Stimulated activated CD8-positive, alpha-beta memory T cell treated with anti-CD3 and anti-CD28 coated beads, Interleukin-2, amount 100 ng/mL, for 1 hour (primary cell): Measurements from ENCODE around the gene PTTG1IP.
"Not testable (repeated sequence)": the region's sequence is repeated elsewhere in the genome, so short reads cannot be mapped to it uniquely, and the experiment has no call there.

Experiments used
- DNase-seq, 2 donors: peaks; one replicate each; pipeline ENCODE4 v3.0.0-alpha.2; 2020; ENCODE audit warnings: low read depth in 2 of 2

Gene PTTG1IP

DNA sequence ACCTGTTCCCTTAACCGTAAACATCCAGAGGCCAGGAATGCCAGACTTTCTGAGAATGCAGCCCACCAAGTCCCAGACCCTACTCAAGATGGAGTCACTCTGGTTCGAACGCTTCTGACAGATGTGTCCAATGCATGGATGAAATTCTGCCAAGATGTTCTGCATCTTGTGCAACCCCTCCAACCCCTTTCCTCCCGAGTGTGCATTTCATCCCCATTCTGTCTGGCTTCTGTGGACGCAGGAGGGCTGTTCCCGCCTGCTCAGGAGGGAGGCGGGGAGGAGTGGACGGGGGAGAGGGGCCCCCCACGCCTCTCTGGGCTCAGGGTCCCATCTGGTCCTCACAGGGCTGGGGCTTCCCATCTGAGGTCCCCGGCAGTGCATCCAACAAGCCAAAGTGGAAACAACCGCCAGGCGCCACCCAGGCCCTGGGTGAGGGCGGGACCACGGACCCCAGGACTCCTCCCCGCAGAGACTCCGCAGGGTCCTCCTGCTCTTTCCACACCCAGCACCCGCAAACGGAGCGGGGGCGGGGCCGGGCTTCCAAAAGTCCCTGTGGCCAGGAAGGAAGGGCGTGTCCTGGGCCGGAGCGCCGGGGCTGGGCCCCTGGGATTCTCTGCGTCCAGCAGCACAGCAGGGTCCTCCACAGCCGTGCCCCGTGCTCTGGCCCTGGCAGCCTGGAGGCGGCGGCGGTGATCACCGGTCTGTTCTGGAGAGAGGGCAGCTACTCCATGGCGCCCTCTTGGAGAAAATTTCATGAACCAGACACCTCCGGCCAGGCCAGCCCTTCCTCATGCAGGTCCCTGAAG lies 27.9 kb downstream of the PTTG1IP start:
- DNase-seq, result peak in 1 of 2 donors; percentile 14

DNA sequence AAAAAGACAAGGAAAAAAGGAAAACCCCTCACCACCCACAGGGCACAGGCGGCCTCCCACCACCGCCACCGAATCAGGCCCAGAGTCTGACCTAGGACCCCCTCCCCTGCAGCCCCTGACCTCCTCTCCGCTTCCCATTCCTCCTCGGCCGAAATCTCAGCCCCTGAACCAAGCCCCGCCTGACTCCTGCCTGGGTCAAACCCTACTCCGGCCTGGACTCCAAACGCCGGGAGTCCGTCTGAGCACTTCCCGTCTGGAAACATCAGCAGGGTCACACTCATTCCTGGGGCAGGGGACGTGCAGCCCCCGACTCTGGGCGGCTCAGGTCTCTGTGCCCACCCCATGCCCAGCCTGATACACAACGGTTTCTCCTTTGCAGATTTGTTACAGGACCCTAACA lies 29.2 kb downstream of the PTTG1IP start:
- DNase-seq, result no peak

DNA sequence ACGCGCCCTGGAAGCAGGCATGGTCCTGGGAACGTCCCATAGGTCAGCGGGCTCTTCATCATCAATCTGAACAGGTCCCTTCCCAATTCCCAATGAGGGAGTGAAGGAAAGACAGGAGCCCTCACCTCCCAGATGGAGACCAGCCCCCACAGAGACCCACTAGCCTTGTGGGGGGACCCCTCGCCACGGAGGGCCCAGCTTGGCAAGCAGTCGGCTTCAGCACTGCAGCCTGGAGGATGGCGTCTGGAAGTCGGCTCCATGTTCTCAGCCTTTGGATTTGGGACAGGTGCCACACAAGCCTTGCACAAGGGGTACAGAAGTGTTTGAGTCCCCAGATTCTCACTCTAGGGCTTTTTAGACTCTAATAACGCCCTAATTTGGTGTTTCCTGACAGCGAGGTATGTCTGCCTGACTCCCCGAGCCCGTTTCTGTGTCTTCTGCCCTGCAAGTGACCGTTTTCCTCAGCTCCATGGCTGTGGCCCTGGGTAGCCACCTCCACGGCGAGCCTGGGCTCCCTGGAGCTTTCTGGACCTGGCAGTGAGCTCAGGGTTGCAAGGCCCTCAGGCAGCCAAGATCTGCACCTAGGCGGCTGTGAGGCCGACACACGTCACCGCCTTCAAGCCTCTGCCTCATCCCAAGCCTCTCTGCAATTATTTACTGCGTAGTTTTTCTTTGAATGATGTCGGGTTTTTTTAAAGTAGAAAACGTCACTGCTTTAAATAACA lies 30.6 kb downstream of the PTTG1IP start:
- no peak for DNase-seq

DNA sequence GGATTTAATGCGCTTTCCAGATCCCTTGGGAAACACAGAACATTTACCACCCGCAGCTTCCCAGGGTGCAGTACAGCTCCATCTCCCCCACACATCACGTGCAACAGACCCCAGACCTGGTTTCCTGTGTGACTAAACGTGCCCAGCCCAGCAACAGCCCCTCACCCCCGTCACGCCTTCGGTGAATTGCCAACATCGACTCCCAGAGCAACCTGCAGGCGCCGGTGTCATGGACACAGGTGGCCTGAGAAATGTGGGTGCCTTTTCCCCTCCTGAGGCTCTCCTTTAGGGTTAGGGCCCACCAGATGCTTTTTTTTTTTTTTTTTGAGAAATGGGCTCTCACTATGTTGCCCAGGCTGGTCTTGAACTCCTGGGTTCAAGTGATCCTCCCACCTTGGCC lies 31.4 kb downstream of the PTTG1IP start:
- DNase-seq, result no peak

DNA sequence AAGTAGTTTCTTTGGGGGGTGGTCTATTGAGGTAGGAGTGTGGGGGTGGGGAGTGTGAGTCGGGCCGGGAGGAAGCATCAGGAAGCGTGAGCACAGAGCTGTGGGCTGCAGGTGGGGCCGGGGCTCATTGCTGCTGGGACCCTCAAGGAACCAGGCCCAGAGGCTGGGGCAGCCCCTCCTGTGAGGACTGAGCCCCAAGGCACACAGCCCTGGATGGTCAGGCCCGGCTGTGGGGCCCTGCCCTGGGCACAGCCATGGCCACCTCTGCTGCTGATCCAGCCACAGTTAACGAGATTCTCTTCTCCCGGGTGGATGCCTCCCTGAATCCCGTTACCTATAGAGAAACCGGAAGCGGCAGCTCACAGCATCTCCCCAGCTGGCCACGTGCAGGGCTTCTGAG lies 32.7 kb downstream of the PTTG1IP start:
- DNase-seq, result no peak

DNA sequence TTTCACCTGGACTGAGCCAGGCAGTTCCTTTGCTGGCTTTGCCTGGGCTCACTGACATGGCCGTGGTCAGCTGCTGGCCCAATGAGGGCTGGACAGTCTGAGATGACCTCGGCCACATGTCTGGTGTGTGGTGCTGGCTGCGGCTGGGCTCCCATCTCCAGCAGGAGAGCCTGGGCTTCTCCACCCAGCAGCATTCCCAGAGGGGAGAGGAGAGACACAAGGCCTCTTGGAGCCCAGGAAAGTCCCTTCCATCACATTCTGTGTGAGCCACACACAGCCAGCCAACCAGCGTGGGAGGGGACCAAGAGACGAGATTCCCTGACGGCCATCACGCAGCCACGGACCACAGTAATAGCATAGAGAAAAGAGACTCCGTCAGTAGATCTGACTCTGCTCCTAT lies 34.5 kb downstream of the PTTG1IP start:
- DNase-seq, result no peak

DNA sequence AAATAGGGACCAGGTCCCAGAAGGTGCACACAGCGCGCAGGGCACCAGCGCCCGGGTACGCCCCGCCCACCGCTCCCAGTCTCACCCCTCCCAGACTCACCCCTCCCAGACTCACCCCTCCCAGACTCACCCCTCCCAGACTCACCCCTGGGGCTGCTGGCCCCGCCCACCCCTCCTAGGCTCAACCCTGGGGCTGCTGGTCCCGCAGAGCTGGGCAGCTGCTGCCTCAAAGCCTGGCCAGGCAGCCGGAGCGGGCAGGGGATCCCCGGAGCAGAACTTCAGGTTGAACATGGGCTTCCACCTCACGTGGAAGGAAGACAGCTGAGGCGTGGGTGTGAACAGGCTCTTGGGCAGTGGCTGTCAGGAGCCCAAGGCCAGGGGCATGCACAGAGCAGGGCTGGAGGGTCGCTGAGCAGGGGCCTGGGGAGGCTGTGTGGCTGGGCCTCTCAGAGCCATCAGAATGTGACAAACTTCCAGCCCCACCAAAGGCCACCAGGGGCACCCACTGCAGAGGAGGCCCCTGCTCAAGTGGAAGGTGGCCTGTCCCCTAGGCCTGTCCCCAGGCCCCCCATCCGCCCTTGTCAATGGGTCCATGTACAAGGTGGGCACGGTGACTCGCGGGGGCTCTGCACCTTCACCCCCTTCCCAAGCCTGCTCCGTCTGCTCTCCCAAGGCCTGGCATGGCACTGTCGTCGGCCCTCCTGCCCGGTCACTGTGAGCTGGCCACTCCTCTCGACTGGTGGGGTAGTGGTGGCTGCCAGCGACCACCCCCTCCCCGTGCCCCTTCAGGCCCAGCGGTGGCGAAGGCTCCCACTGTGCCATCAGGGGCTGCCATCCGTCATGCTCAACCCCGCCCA lies 35.2 kb downstream of the PTTG1IP start:
- DNase-seq, result no peak

DNA sequence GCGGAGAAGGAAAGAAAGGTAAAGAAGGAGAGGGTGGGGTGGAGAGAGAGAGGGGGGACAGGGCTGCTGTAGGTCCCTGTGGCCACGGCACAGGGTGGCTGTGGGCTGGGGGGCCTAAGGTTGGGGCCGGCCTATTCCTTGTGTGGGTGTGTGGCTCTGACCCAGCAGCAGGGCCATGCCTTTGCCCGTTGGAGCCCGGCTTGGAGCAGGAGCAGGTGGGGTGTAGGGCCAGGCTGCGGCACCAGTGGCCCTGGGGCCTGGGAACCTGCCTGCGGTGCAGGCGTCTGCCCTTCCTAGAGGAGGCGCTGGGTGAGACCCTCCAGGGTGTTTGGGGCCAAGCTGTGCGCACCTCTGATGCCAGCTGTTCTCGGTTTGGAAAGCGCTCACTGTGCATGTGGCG lies 36.0 kb downstream of the PTTG1IP start:
- DNase-seq, result no peak

DNA sequence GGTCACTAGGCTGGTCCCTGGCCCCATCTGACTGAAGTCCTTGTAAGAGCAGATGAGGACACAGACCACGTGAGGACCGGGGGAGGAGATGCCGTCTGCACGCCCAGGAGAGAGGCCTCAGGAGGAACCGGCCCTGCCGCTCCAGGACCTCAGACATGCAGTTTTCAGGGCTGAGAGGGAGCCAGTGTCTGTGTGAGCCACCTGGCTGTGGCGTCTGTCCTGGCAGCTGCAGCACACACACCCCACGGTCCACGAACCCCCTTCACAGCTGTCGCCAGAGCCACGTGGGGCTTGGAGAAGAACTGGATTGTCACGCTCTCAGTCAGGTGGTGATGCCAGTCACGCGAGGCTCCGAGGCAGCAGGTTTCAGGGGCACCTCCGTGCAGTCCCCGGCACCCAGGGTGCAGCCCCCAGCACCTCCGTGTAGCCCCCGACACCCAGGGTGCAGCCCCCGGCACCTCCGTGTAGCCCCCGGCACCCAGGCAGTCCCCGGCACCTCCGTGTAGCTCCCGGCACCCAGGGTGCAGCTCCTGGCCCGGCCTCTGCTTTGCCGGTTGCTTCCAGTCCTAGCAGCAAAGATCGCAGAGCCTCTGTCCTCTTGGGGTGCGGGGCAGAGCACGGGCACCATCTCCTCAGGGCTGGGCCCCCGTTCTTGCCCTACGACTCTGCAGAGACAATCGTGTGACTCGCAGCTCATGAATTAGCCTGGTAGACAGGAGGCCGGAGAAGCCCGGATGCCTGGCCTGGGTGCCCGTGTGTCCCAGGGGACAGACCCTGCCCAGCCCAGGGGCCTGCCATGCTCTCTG lies 36.6 kb downstream of the PTTG1IP start:
- DNase-seq, result no peak

DNA sequence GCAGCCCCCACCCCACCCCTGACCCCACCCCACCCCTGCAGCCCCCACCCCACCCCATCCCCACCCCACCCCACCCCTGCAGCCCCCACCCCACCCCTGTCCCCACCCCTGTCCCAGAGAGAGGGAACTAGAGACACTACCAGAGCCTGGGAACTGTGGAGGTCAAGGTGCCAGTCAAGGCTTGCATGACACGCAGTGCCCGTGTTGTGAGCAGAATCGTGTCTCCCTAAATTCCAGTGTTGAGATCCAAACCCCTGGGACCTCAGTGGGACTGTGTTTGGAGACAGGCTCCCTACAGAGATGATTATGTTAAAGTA lies 37.2 kb downstream of the PTTG1IP start:
- no peak for DNase-seq

DNA sequence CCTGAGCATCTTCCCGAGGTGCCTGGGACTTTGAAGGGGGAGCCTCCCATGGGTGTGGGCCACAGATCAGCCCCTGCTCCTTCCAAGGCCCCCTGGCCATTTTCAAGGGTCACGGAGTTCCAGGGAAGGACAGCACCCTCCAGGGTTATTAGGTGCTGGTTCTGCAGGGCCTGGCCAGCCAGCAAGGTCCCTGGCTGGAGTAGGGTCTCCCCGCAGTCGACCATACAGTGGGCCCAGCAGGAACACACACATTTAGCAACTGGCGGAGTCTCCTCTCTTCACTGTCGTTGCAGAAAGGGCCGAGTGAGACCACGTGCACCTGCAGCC lies 37.9 kb downstream of the PTTG1IP start:
- DNase-seq, result no peak

DNA sequence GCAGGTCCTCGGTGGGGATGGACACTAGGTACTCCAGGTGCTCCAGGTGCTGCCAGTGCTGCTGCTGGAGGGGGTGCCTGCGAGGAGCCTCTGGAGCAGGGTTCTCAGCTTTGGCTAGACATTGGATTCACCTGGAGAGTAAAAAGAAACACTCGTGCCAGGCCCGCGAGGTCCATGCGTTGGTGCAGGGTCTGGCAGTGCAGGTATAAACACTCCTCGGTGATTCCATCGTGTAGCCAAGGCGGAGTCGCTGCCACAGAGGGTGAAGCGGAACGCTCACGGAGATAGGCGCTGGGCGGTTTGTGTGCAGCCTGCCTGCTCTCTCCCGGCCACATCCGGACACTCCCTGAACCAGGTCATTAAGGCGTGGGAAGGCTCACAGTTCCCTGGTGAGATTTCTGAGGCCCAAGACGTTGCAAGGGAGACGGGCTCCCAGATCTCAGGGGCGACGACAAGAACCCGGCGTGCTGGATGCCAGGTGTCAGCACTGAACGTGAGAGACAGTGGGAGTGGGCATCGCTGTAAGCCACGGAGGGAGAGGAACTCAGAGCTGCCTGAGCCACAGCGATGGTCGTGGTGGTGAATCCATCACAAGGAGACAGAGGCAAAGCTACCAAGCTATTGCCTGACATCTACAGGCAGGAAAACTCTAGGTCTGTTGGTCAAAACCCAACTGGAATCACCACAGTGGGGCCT lies 38.4 kb downstream of the PTTG1IP start:
- DNase-seq, result no peak

DNA sequence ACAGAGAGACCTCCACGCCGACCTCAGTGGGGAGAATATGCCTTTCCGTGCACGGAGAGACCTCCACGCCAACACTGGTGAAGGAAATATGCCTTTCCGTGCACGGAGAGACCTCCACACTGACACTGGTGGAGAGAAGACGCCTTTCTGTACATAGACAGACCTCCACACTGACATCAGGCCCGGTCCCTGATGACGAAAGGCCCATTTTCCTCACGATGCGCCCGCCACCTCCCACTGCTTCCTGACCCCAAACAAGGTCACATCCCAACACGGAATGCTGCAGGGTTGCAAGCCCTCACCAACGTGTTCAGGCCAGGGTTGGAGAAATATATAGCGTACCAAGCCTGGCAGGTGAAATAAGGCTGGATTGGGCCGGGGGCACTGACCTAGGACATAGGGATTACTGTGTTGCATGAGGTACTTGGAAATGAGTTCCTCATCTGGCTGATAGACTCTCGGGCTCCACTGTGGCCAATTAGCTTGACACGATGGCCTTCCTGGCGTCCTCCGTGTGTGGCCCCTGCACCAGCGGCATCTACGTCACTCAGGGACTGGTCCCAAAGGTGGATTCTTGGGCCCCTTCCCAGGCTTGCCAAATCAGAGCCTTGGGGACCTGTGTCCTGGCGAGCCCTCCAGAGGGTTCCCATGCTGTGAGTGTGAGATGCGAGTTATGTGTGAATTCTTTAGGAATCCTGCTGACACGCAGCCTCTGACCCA lies 39.1 kb downstream of the PTTG1IP start:
- no peak for DNase-seq

DNA sequence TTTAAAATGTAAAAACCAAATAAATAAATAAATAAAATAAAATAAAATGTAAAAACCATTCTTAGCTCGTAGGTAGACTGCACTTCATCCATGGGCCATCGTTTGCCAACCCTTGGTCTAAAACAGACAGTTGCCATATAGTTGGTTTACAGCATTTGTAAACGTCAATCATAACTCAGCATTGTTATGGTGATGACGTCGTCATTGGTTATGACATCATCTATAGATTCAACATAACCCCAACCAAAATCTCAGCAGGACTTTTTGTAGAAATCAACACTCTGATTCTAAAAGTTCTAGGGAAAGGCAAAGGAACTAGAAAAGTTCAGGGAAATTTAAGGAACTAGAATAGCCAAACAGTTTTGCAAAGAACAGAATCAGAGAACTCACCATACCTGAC lies 39.8 kb downstream of the PTTG1IP start:
- DNase-seq, result no peak

DNA sequence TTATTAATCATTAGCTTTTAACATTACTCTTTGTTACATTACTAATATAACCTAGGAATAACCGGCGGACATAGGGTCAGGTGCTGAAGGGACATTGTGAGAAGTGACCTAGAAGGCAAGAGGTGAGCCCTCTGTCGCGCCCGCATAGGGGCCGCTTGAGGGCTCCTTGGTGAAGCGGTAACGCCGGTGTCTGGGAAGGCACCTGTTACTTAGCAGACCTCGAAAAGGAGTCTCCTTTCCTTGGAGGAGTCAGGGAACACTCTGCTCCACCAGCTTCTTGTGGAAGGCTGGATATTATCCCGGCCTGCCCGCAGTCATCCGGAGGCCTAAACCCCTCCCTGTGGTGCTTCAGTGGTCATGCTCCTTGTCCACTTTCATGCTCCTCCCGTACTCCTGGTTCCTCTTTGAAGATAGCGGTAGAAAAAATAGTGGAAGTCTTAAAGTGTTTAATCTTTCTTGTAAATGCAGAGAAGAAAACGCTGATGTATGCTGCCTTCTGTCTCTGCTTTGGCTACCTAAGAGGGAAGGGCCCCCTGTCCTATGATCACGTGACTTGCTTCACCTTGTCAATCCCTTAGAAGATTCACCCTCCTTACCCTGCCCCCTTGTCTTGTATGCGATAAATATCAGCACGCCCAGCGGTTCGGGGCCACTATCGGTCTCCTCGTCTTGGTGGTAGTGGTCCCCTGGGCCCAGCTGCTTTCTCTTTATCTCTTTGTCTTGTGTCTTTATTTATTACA lies 40.8 kb downstream of the PTTG1IP start:
- DNase-seq, result not testable (repeated sequence)

DNA sequence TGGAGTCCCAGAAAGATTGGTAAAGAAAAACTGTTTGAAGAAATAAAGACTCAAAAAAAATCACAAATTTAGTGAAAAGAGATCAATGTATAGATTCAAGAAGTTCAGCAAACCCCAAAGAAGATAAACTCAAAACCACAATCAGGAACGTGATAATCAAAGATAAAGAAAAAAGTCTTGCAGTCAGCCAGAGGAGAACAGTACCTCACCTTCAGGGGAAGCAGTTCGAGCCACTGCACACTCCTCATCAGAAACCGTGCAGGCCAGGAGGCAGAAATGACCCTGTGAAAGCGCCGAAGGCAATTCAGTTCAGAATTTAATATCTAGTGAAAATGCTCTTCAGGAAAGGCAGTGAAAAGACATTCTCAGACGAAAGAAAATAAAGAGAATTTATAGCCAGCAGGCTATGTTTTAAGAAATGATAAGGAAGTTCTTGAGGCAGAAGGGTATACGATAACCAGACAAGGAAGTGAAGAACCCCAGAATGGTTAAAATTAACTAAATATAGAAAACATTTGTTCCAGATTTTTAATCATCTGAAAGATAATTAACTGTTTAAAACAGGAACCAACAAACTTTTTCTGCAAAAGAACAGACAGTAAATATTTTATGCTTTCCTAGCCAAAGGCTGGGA lies 42.1 kb downstream of the PTTG1IP start:
- no peak for DNase-seq

DNA sequence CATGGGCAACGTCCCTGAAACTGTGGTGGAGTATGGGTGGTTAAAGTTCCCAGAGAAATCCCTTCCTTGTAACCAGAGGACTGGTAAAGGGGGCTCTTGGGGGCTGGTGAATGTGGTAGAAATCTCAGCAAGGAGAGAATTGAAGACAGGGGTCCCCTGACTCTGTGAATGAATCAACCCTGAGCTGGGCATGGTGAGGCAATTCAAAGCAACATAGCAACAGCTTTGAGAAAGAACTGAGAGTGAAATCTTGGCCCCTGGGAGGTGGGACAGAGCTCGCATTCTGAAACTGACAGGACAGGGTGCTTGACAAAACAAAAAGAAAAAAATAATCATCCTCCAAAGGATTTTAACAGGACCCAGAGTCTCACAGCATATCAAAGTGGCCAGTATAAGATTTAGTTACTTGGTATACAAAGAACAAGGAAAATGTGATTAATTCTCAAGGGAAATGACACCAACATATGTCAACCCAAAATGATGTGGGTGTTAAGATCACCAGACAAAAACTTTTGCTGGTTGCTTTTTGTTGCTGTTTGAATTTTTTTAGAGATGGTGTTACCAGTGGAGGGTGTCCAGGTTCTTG lies 43.9 kb downstream of the PTTG1IP start:
- DNase-seq, result no peak

DNA sequence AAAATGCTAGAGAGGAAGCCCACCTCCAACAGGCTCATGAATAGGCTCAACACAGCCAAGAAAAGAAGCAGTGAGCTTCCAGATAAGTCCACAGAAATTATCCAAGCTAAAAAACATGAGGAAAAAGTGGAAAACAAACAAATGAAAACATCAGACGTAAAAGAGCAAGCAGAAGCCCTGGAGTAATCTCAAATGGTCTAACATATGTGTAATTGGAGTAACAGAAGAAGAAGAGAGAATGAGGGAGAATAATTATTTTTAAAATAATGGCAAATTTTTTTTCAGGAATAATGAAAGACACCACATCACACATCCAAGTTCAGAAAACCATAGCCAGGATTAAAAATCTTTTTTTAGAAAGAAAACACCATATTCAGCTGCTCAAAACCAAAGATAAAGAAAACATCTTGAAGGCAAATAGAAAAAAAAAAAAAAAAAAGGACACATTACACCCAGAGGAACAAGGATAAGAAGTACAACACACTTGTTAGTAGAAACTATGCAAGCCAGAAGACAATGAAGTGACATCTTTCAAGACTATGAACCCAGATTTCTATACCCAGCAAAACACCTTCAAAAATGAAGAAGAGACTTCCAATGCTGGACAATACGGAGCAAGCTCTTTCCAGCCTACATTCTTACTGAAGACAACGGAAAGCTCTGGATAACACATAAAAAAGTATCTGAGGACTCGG lies 45.0 kb downstream of the PTTG1IP start:
- DNase-seq, result no peak
